ENCODE data around the gene DCTN3. TPM values are rescaled to one million over a fixed set of nuclear protein-coding genes. Genes with fewer than 3 reads are reported as not detected.

Gene DCTN3
- total and polyA plus RNA-seq, 9 of the 15 experiments (the other 6 are each of a cell fraction or from before 2014, with no cell fraction given) = 11.0 to 51.0 (median 41.9) TPM

- TF ChIP-seq, protein P1, sequence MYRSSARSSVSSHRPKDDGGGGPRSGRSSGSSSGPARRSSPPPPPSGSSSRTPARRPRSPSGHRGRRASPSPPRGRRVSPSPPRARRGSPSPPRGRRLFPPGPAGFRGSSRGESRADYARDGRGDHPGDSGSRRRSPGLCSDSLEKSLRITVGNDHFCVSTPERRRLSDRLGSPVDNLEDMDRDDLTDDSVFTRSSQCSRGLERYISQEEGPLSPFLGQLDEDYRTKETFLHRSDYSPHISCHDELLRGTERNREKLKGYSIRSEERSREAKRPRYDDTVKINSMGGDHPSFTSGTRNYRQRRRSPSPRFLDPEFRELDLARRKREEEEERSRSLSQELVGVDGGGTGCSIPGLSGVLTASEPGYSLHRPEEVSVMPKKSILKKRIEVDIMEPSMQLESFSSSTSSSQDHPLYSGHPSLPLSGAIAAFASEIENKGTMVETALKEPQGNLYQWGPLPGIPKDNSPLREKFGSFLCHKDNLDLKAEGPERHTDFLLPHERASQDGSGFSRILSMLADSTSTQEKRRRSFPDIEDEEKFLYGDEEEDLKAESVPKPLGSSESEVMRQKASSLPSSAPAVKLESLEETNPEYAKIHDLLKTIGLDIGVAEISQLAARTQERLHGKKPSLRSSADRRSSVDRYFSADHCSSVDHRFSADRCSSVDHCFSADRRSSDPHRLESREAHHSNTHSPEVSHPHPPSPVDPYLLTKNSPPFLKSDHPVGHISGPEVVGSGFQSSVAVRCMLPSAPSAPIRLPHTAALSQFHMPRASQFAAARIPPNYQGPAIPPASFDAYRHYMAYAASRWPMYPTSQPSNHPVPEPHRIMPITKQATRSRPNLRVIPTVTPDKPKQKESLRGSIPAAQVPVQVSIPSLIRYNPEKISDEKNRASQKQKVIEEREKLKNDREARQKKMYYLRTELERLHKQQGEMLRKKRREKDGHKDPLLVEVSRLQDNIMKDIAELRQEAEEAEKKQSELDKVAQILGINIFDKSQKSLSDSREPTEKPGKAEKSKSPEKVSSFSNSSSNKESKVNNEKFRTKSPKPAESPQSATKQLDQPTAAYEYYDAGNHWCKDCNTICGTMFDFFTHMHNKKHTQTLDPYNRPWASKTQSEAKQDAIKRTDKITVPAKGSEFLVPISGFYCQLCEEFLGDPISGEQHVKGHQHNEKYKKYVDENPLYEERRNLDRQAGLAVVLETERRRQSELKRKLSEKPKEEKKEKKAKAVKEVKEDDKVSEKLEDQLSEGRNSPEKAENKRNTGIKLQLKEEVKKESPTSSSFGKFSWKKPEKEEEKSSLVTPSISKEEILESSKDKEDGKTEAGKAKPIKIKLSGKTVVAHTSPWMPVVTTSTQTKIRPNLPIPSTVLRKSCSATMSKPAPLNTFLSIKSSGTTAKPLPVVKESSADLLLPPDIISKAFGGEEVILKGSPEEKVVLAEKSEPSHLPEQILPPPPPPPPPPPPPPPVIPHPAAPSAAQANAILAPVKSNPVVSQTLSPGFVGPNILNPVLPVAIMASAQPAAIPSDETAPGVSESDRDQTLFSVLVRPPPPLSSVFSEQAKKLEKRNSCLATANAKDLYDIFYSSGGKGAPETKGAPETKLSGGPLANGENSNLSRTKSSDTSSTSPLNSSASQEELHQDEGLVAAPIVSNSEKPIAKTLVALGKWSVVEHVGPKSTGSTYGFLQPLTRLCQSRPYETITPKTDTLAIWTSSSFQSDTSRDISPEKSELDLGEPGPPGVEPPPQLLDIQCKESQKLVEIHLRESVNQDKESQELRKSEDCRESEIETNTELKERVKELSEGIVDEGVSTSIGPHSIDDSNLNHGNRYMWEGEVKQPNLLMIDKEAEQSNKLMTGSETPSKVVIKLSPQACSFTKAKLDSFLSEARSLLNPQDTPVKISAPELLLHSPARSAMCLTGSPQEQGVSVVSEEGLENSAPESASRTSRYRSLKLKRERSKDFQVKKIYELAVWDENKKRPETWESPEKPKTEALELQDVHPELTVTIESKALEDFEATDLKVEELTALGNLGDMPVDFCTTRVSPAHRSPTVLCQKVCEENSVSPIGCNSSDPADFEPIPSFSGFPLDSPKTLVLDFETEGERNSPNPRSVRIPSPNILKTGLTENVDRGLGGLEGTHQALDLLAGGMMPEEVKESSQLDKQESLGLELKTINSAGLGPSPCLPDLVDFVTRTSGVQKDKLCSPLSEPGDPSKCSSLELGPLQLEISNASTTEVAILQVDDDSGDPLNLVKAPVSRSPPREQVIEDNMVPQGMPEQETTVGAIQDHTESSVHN (IDR thresholded peaks at IDR 0.05; ENCODE audit: borderline replicate concordance in 1 of 2, low read depth in 1 of 2) = no peak; a peak in 1 of 4 replicates
- TF ChIP-seq BMI1 (IDR thresholded peaks at IDR 0.05; ENCODE audit: low read length) (no peak), FOXA1 (IDR thresholded peaks at IDR 0.05; ENCODE audit: borderline replicate concordance) (no peak), HMG20B (CRISPR knock-in tag; IDR thresholded peaks at IDR 0.05) (no peak), DMBX1 (CRISPR knock-in tag; IDR thresholded peaks at IDR 0.05; ENCODE audit: borderline replicate concordance) (no peak), NCOA2 (IDR thresholded peaks at IDR 0.05; ENCODE audit: partially characterized antibody in 2 of 2) (no peak), KDM2B (CRISPR knock-in tag; IDR thresholded peaks at IDR 0.05) (no peak), ETV1 (tag; conservative IDR thresholded peaks at IDR 0.05; ENCODE audit: low read depth) (no peak), MECOM (CRISPR knock-in tag; IDR thresholded peaks at IDR 0.05) (no peak), PHB2 (IDR thresholded peaks at IDR 0.05; ENCODE audit: low read depth) (no peak), STAG1 (CRISPR knock-in tag; IDR thresholded peaks at IDR 0.05; ENCODE audit: borderline replicate concordance) (no peak), ARNT (IDR thresholded peaks at IDR 0.05) (peak in 1 of 2 experiments; percentile 53; a peak in 2 of 4 replicates), NFYB (IDR thresholded peaks at IDR 0.05; ENCODE audit: extremely low read depth, insufficient read length) (peak; percentile 67), TFAM (CRISPR knock-in tag; conservative IDR thresholded peaks at IDR 0.05) (no peak), NCOA1 (IDR thresholded peaks at IDR 0.05; ENCODE audit: low read depth) (no peak), NUFIP1 (IDR thresholded peaks at IDR 0.05; ENCODE audit: partially characterized antibody) (no peak), KLF1 (tag; IDR thresholded peaks at IDR 0.05) (no peak), MEF2D (tag; conservative IDR thresholded peaks at IDR 0.05; ENCODE audit: low read depth) (no peak)
- TF ChIP-seq, protein P2, sequence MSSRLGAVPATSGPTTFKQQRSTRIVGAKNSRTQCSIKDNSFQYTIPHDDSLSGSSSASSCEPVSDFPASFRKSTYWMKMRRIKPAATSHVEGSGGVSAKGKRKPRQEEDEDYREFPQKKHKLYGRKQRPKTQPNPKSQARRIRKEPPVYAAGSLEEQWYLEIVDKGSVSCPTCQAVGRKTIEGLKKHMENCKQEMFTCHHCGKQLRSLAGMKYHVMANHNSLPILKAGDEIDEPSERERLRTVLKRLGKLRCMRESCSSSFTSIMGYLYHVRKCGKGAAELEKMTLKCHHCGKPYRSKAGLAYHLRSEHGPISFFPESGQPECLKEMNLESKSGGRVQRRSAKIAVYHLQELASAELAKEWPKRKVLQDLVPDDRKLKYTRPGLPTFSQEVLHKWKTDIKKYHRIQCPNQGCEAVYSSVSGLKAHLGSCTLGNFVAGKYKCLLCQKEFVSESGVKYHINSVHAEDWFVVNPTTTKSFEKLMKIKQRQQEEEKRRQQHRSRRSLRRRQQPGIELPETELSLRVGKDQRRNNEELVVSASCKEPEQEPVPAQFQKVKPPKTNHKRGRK (tag; IDR thresholded peaks at IDR 0.05) = no peak
These were observed 31.7 kb upstream of the DCTN3 start, which contains the start of gene IL11RA (continued) for GRCh38 chr9:34651876-34652601.

All from K562 (cell line).